Tibial artery (tissue), 4 donors: ENCODE measurements around the gene TYW5.

Experiments
- DNase-seq, 2 donors: peaks; one replicate each; pipeline ENCODE4 v3.0.0-alpha.2; 2019
- H3K27ac ChIP-seq, 2 donors: fragments of 200-600 bp; sonication (generic) in 1 of 2; 1 replicate in 1 of 2; 2 replicates in 1 of 2; pipeline ENCODE4 v1.5.1; 2018 to 2019; ENCODE audit warnings: mild to moderate bottlenecking in 1 of 2
- H3K27me3 ChIP-seq, 2 donors: fragments of 200-600 bp; sonication (generic) in 1 of 2; one replicate each; pipeline versions ENCODE4 v1.5.1 to v1.6.0; 2016 to 2019
- H3K36me3 ChIP-seq, 3 donors: fragments of 200-600 bp; sonication (generic) in 2 of 3; one replicate each; pipeline ENCODE4 v1.5.1; 2016 to 2019; ENCODE audit warnings: mild to moderate bottlenecking in 2 of 3
- H3K4me1 ChIP-seq, 4 donors: fragments of 200-600 bp; sonication (generic) in 2 of 4; 1 replicate in 3 of 4; 2 replicates in 1 of 4; pipeline ENCODE4 v1.5.1; 2016 to 2019
- H3K4me3 ChIP-seq, 2 donors: fragments of 200-600 bp; sonication (generic) in 1 of 2; 1 replicate in 1 of 2; 2 replicates in 1 of 2; pipeline ENCODE4 v1.5.1; 2018 to 2019; ENCODE audit warnings: mild to moderate bottlenecking in 2 of 2
- H3K9me3 ChIP-seq, 3 donors: fragments of 200-600 bp; sonication (generic) in 1 of 3; one replicate each; pipeline ENCODE4 v1.5.1; 2016 to 2019
- CTCF ChIP-seq, 2 experiments: fragments of 200-600 bp in 1 of 2; fragments of 450-650 bp in 1 of 2; IDR thresholded peaks; one replicate each; pipeline ENCODE4 v1.5.1; 2017 to 2019; ENCODE audit warnings: antibody characterized with exemption in 2 of 2, mild to moderate bottlenecking in 1 of 2, moderate library complexity in 1 of 2
- intact Hi-C: fragments of 100-400 bp; cut with DNase I; formaldehyde crosslinking; loops from one replicate; pipeline ENCODE4 v1.15.0; 2023; ENCODE audit warnings: low total_unique reads

TYW5 gene

DNA sequence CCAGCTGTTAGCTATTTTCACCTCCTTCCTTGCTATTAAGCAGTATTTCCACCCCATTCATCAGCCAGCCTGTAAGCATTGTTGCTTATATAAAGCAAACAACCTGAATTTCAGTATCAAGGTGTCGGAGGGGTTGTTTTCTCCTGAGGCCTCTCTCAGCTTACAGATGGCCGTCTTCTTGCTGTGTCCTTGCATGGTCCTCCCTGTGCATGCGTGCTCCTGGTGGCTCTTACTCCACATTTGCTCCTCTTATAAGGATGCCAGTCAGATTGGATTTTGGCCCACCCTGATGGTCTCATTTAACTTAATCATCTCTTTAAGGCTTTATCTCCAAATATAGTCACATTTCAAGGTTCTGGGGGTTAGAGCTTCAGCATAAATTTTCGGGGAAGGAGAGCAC, 2.7 kb upstream of the TYW5 start:
- intact Hi-C loops, result no loop called here
- no peak overlapping the region for H3K4me3 ChIP-seq
- peaks cover 0 to 42% (median 33%) of the 10 kb centered on the region in 4 donors for H3K4me1 ChIP-seq
- peaks cover 31 to 39% (median 38%) of the 10 kb centered on the region in 3 donors for H3K36me3 ChIP-seq
- no peak for DNase-seq
- TF ChIP-seq CTCF (IDR thresholded peaks at IDR 0.05), result no peak
- H3K9me3 ChIP-seq, result no peaks in the 10 kb centered on the region
- H3K27me3 ChIP-seq, result no peaks in the 10 kb centered on the region
- H3K27ac ChIP-seq, result no peak overlapping the region

- Histone ChIP-seq H3K4me3 (peak overlapping the region; percentile 77 to 89), H3K9me3 (no peaks in the 10 kb centered on the region), H3K4me1 (peaks cover 0 to 44% (median 34%) of the 10 kb centered on the region in 4 donors), H3K36me3 (peaks cover 11 to 19% (median 19%) of the 10 kb centered on the region in 3 donors), H3K27me3 (no peaks in the 10 kb centered on the region), H3K27ac (peak overlapping the region; percentile 83 to 89)
- TF ChIP-seq CTCF (IDR thresholded peaks at IDR 0.05), result no peak
- DNase-seq, result no peak
- intact Hi-C loops, result no loop called here
Observed at GRCh38 chr2:199956062-199956380, 730 bp upstream of the TYW5 start.

GRCh38 chr2:199955007-199955338, 318 bp downstream of the TYW5 start:
- no peaks in the 10 kb centered on the region for H3K27me3 ChIP-seq
- H3K4me1 ChIP-seq, result peaks cover 0 to 44% (median 34%) of the 10 kb centered on the region in 4 donors
- intact Hi-C loops, result no loop called here
- no peaks in the 10 kb centered on the region for H3K9me3 ChIP-seq
- H3K4me3 ChIP-seq, result peak overlapping the region; percentile 77 to 89
- H3K36me3 ChIP-seq, result peaks cover under 1 to 15% (median 9%) of the 10 kb centered on the region in 3 donors
- TF ChIP-seq CTCF (IDR thresholded peaks at IDR 0.05), result no peak
- peak overlapping the region; percentile 83 to 89 for H3K27ac ChIP-seq
- DNase-seq, result no peak

DNA sequence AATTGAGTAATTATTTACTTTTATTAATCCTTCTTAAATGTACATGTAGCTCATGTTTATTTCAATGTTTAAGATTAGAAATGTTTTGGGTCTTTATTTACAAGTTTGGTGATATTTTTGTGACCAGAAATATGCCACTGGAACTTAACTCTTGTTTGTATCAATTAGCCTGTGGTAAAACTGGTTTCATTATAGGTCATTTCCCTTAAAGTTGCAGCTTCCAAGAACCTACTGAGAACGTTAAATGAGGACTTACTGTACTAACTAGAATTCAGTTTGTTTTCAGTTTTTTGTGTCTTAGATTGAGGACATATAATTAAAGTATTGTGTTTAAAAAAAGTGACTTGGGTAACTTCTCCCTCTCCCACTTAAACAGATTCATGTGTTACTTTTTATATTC, 4.3 kb downstream of the TYW5 start:
- H3K4me1 ChIP-seq, result peaks cover 0 to 19% (median 17%) of the 10 kb centered on the region in 4 donors
- intact Hi-C loops, result no loop called here
- no peak for TF ChIP-seq CTCF (IDR thresholded peaks at IDR 0.05)

GRCh38 chr2:199950396-199950795, 4.9 kb downstream of the TYW5 start:
- TF ChIP-seq CTCF (IDR thresholded peaks at IDR 0.05), result no peak
- no peak for DNase-seq
- intact Hi-C loops, result no loop called here
- Histone ChIP-seq H3K27ac (no peak overlapping the region), H3K4me3 (no peak overlapping the region), H3K27me3 (no peaks in the 10 kb centered on the region), H3K4me1 (peaks cover 0 to 21% (median 18%) of the 10 kb centered on the region in 4 donors), H3K9me3 (no peaks in the 10 kb centered on the region), H3K36me3 (peaks cover 20 to 42% (median 23%) of the 10 kb centered on the region in 3 donors)

More for the DNA sequence above, 4.3 kb downstream of the TYW5 start:
- Histone ChIP-seq H3K4me3 (no peak overlapping the region), H3K27me3 (no peaks in the 10 kb centered on the region), H3K36me3 (peaks cover 17 to 36% (median 20%) of the 10 kb centered on the region in 3 donors), H3K9me3 (no peaks in the 10 kb centered on the region), H3K27ac (no peak overlapping the region)
- DNase-seq, result no peak

DNA sequence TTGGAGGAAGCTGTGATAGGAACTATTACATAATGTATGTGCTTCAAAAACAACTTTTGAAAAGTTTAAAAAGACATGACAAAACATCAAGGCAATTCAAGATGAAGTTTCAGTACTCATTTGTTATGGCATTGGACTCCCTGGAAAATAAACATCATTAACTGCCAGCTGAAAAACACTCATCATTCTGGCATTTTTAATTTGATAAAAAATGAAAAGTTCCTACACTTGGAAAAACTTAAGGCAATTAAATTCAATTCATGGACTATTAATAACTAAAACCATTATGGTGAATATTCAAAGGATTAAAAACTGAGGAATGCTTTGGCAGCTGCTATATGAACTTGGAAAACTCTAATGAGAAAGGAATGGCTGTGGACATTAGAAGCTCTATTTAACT, 8.5 kb downstream of the TYW5 start:
- intact Hi-C loops, result no loop called here
- no peak for TF ChIP-seq CTCF (IDR thresholded peaks at IDR 0.05)
- H3K9me3 ChIP-seq, result no peaks in the 10 kb centered on the region
- no peak overlapping the region for H3K27ac ChIP-seq
- DNase-seq, result no peak
- H3K27me3 ChIP-seq, result no peaks in the 10 kb centered on the region
- H3K4me1 ChIP-seq, result peaks cover 0 to 3% (median 0%) of the 10 kb centered on the region in 4 donors
- H3K36me3 ChIP-seq, result peaks cover 20 to 60% (median 41%) of the 10 kb centered on the region in 3 donors
- H3K4me3 ChIP-seq, result no peak overlapping the region
